Calu3 (cell line): ENCODE data around the gene NOP10. TPM values are rescaled to one million over a fixed set of nuclear protein-coding genes. Genes with fewer than 3 reads are reported as not detected.
"Not testable (repeated sequence)": the region's sequence is repeated elsewhere in the genome, so short reads cannot be mapped to it uniquely, and the experiment has no call there.

Experiments
- BruUV-seq: library from RNA; stranded (reverse); fragments of 400-500 nt; replicated peaks from 2 replicates; lab custom pipeline; 2021; lab: Mats Ljungman, UMichigan
- CTCF ChIA-PET: fragments of 300-600 bp; sonication (Branson Sonifier 250); formaldehyde crosslinking; loops from one replicate; lab custom pipeline; 2022; ENCODE audit warnings: antibody characterized with exemption; lab: Charles Lee
- DNase-seq: peaks from one replicate; pipeline ENCODE4 v3.0.0; 2022
- H3K27ac Mint-ChIP-seq: one replicate; pipeline ENCODE4 v1.8.0; 2022; ENCODE audit warnings: mixed read lengths; ENCODE audit not compliant: unreplicated experiment
- H3K27me3 Mint-ChIP-seq: one replicate; pipeline ENCODE4 v1.8.0; 2022; ENCODE audit warnings: mixed read lengths; ENCODE audit not compliant: unreplicated experiment
- H3K36me3 Mint-ChIP-seq: one replicate; pipeline ENCODE4 v1.8.0; 2022; ENCODE audit warnings: mild to moderate bottlenecking, moderate library complexity, mixed read lengths; ENCODE audit not compliant: insufficient read depth, unreplicated experiment
- H3K4me1 Mint-ChIP-seq: one replicate; pipeline ENCODE4 v1.8.0; 2022; ENCODE audit warnings: mild to moderate bottlenecking, low read depth, mixed read lengths; ENCODE audit not compliant: unreplicated experiment
- H3K4me3 Mint-ChIP-seq: one replicate; pipeline ENCODE4 v1.8.0; 2022; ENCODE audit warnings: mild to moderate bottlenecking, low read depth, moderate library complexity, mixed read lengths; ENCODE audit not compliant: unreplicated experiment
- H3K9me3 Mint-ChIP-seq: one replicate; pipeline ENCODE4 v1.8.0; 2022; ENCODE audit warnings: low read depth, mixed read lengths; ENCODE audit not compliant: unreplicated experiment
- intact Hi-C: fragments of 100-400 bp; cut with micrococcal nuclease; formaldehyde crosslinking; loops from one replicate; pipeline ENCODE4 v1.10.0; 2022; ENCODE audit not compliant: unreplicated experiment
- total RNA-seq: library from RNA; stranded (reverse); gene quantifications from 2 replicates; pipeline ENCODE4 v1.2.3, GENCODE V29; 2022
- TF ChIP-seq, protein P1 (sequence below): fragments of 200-600 bp; IDR thresholded peaks from one replicate; pipeline ENCODE4 v1.8.0; 2022; ENCODE audit warnings: antibody characterized with exemption; ENCODE audit not compliant: unreplicated experiment

NOP10 gene
- total RNA-seq, 1 experiment from 2014 or later: 46.0 TPM

DNA sequence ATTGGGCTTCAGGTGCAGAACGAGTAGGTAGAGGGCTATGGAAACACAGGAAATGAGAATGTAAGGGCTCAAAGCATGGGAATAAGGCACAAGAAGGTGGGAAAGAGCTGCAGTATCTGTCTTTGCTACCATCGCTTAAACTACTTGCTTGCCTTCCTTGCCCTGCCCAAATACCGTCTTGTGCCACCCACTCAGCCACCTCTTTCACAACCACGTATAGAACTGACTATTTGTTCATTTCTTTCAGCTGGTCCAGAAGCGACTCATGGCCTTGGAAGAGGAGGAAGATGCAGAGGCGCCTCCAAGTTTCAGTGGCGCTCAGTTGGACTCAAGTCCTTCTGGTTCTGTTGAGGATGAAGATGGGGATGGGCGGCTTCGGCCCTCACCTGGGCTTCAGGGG lies 12.3 kb upstream of the NOP10 start:
- TF ChIP-seq, protein P1, sequence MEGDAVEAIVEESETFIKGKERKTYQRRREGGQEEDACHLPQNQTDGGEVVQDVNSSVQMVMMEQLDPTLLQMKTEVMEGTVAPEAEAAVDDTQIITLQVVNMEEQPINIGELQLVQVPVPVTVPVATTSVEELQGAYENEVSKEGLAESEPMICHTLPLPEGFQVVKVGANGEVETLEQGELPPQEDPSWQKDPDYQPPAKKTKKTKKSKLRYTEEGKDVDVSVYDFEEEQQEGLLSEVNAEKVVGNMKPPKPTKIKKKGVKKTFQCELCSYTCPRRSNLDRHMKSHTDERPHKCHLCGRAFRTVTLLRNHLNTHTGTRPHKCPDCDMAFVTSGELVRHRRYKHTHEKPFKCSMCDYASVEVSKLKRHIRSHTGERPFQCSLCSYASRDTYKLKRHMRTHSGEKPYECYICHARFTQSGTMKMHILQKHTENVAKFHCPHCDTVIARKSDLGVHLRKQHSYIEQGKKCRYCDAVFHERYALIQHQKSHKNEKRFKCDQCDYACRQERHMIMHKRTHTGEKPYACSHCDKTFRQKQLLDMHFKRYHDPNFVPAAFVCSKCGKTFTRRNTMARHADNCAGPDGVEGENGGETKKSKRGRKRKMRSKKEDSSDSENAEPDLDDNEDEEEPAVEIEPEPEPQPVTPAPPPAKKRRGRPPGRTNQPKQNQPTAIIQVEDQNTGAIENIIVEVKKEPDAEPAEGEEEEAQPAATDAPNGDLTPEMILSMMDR: no peak
- H3K9me3 Mint-ChIP-seq: no peaks in the 10 kb centered on the region
- intact Hi-C loops: no loop called here
- H3K36me3 Mint-ChIP-seq: peaks cover 10% of the 10 kb centered on the region
- no TSS peak for BruUV-seq
- H3K4me1 Mint-ChIP-seq: peaks cover 9% of the 10 kb centered on the region
- H3K27me3 Mint-ChIP-seq: no peaks in the 10 kb centered on the region
- DNase-seq: no peak
- CTCF ChIA-PET: no interaction called here
- no peak overlapping the region for H3K27ac Mint-ChIP-seq
- no peak overlapping the region for H3K4me3 Mint-ChIP-seq

DNA sequence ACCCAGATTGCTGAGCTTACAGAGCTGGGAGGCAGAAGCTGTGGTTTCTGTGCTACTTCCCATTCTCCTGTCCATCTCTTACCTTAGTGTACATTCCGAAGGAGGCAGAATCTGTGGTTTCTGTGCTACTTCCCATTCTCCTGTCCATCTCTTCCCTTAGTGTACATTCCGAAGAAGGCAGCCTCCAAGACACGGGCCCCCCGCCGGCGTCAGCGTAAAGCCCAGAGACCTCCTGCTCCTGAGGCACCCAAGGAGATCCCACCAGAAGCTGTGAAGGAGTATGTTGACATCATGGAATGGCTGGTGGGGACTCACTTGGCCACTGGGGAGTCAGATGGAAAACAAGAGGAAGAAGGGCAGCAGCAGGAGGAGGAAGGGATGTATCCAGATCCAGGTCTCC lies 11.3 kb upstream of the NOP10 start:
- no TSS peak for BruUV-seq
- Mint-ChIP-seq H3K9me3 (no peaks in the 10 kb centered on the region), H3K4me1 (no peaks in the 10 kb centered on the region), H3K4me3 (no peak overlapping the region), H3K27ac (no peak overlapping the region), H3K27me3 (no peaks in the 10 kb centered on the region), H3K36me3 (peaks cover 7% of the 10 kb centered on the region)
- no peak for DNase-seq
- CTCF ChIA-PET: no interaction called here
- TF ChIP-seq, protein P1: no peak
- intact Hi-C loops: no loop called here

DNA sequence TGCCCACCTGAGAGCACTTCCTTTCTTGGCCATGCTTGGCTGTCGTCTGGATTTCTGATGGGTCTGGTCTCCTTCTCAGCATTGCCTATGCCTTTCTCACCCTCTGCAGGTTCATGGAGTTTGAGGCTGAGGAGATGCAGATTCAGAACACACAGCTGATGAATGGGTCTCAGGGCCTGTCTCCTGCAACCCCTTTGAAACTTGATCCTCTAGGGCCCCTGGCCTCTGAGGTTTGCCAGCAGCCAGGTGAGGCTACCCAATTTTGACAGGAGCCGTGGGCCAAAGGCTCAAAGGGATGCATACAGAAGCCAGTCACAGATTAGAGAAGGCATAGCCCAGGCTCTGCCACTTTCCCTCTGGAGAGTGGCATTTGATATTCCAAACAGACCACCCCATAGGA lies 10.7 kb upstream of the NOP10 start:
- H3K27ac Mint-ChIP-seq: no peak overlapping the region
- TF ChIP-seq, protein P1: no peak

DNA sequence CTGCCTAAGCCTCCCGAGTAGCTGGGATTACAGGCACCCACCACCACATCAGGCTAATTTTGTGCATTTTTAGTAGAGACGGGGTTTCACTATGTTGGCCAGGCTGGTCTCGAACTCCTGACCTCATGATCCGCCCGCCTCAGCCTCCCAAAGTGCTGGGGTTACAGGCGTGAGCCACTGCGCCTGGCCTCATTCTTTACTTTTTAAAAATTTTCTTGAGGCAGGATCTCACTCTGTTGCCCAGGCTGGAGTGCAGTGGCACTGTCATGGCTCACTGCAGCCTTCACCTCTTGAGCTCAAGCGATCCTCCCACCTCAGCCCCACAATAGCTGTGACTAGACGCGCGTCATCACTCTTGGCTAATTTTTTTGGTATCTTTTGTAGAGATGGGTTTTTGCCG lies 10.1 kb upstream of the NOP10 start:
- H3K36me3 Mint-ChIP-seq, H3K4me1 Mint-ChIP-seq, H3K27ac Mint-ChIP-seq, H3K9me3 Mint-ChIP-seq, H3K27me3 Mint-ChIP-seq, intact Hi-C loops, DNase-seq, BruUV-seq, H3K4me3 Mint-ChIP-seq: not testable (repeated sequence)
- CTCF ChIA-PET: interaction anchor here (0.7 kb wide), 1 partner anchor 11 kb away, joined by 4 read pairs; no protein-coding TSS in a partner anchor

More for the DNA sequence above, 10.7 kb upstream of the NOP10 start:
- CTCF ChIA-PET: no interaction called here
- peaks cover 4% of the 10 kb centered on the region for H3K36me3 Mint-ChIP-seq
- H3K4me1 Mint-ChIP-seq: no peaks in the 10 kb centered on the region
- DNase-seq: no peak
- no TSS peak for BruUV-seq
- no peaks in the 10 kb centered on the region for H3K9me3 Mint-ChIP-seq
- H3K4me3 Mint-ChIP-seq: no peak overlapping the region
- H3K27me3 Mint-ChIP-seq: no peaks in the 10 kb centered on the region
- intact Hi-C loops: no loop called here

DNA sequence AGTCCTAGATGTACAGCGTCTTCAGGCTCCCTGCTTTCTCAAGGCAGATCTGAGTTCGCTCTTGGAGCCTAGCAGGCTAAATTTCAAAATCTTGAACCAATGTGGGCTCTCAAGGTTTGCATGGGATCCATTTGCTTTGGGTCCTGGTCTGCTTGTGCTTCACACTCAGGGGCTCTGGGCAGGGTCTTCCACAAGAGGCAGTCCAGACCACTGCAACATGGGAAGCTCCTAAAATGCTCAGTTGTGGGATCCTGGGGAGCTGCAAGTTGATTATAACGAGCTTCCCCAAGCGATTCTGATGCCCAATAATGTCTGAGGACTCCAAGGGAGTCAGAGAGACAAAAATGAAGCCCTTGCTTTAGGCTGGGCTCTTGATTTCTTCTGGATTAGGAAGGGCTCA lies 6.8 kb upstream of the NOP10 start:
- intact Hi-C loops: no loop called here
- no peaks in the 10 kb centered on the region for H3K9me3 Mint-ChIP-seq

More for the DNA sequence above, 6.8 kb upstream of the NOP10 start:
- no TSS peak for BruUV-seq
- no peaks in the 10 kb centered on the region for H3K4me1 Mint-ChIP-seq
- no peak overlapping the region for H3K27ac Mint-ChIP-seq
- DNase-seq: no peak
- TF ChIP-seq, protein P1: no peak
- no peak overlapping the region for H3K4me3 Mint-ChIP-seq
- H3K36me3 Mint-ChIP-seq: no peaks in the 10 kb centered on the region
- CTCF ChIA-PET: no interaction called here
- no peaks in the 10 kb centered on the region for H3K27me3 Mint-ChIP-seq
